Central memory CD8-positive, alpha-beta T cell (primary cell): Measurements from ENCODE around the gene PCBD1.

Experiments used
- ATAC-seq: fragments of 150-1000 bp; cut with Tn5 transposase; replicated peaks from 2 replicates; pipeline ENCODE4 v1.10.0; 2022; ENCODE audit warnings: mild to moderate bottlenecking, moderate FRiP score, moderate number of reproducible peaks; ENCODE audit not compliant: poor library complexity, severe bottlenecking; ENCODE audit errors: extremely low read depth
- DNase-seq, 2 donors: peaks; one replicate each; pipeline ENCODE4 v3.0.0; 2021; ENCODE audit warnings: low spot score in 2 of 2
- H3K27ac Mint-ChIP-seq: one replicate; pipeline ENCODE4 v1.8.0; 2022; ENCODE audit warnings: low read depth, mild to moderate bottlenecking, moderate library complexity, mixed read lengths
- H3K27me3 Mint-ChIP-seq: one replicate; pipeline ENCODE4 v1.8.0; 2022; ENCODE audit warnings: mixed read lengths
- H3K36me3 Mint-ChIP-seq: one replicate; pipeline ENCODE4 v1.8.0; 2022; ENCODE audit warnings: mild to moderate bottlenecking, moderate library complexity, mixed read lengths; ENCODE audit not compliant: insufficient read depth
- H3K4me1 Mint-ChIP-seq: one replicate; pipeline ENCODE4 v1.8.0; 2022; ENCODE audit warnings: mixed read lengths
- H3K4me3 Mint-ChIP-seq: one replicate; pipeline ENCODE4 v1.8.0; 2022; ENCODE audit warnings: mild to moderate bottlenecking, moderate library complexity, mixed read lengths
- H3K9me3 Mint-ChIP-seq: one replicate; pipeline ENCODE4 v1.8.0; 2022; ENCODE audit warnings: mixed read lengths

Gene PCBD1

GRCh38 chr10:70887804-70888800, at the start of gene PCBD1:
Gene PCBD1 (minus strand): TSS chr10:70888565. CDS start chr10:70888533, 32 bp downstream.
- Mint-ChIP-seq H3K27me3 (no peaks in the 10 kb centered on the region), H3K9me3 (no peaks in the 10 kb centered on the region), H3K4me1 (peaks cover 6% of the 10 kb centered on the region), H3K27ac (peak within 1 kb of the TSS; percentile 91), H3K36me3 (peaks cover 16% of the 10 kb centered on the region), H3K4me3 (peak within 1 kb of the TSS; percentile 81)
- DNase-seq (peak; percentile 49 to 57), ATAC-seq (peak; percentile 91)

GRCh38 chr10:70937661-70938060, 49.3 kb upstream of the PCBD1 start:
- H3K27me3 Mint-ChIP-seq: peaks cover 18% of the 10 kb centered on the region
- H3K27ac Mint-ChIP-seq: no peak overlapping the region
- ATAC-seq (no peak), DNase-seq (no peak)
- no peaks in the 10 kb centered on the region for H3K36me3 Mint-ChIP-seq
- no peaks in the 10 kb centered on the region for H3K4me1 Mint-ChIP-seq
- no peak overlapping the region for H3K4me3 Mint-ChIP-seq
- H3K9me3 Mint-ChIP-seq: no peaks in the 10 kb centered on the region

DNA sequence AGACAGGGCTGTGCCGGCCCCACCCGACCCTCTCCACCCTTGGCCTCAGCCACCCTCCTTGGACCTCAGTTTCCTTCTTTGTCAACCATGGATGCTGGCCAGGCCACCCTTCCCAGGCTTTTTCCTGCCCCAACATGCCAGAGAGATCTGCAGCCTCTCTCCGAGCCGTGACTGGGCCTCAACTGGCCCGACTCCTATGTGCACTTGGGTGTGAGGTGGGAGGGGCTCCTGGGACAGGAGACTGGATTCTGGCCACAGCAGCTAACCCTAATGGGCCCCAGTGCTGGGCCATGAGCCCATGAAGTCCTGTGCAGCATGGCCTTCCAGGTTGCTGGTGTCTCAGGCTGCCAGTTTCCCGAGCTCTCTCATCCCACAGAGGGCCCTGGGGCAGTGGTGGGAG, 47.7 kb upstream of the PCBD1 start:
- Mint-ChIP-seq H3K27ac (no peak overlapping the region), H3K4me3 (no peak overlapping the region), H3K36me3 (no peaks in the 10 kb centered on the region), H3K4me1 (no peaks in the 10 kb centered on the region), H3K27me3 (peaks cover 18% of the 10 kb centered on the region), H3K9me3 (no peaks in the 10 kb centered on the region)
- DNase-seq: no peak
- ATAC-seq: no peak

DNA sequence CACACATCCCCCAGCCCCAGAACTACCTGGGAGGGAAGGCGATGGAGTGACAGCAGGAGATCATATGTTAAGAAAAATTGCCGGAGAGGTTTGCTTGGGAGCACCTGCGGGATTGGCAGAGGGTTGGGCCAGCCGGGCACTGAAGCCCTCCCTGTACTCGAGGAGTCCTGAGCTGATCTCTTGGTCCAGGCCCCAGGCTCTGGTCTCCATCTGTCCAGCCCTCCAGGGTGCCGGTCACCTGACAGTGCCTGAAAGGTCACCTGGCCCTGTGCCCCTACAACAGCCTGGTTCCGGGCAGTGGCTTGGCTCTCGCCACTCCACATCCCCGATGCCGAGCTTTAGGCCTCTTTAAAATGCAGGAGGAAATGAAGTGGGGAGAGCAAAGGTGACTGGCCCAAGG, 47.3 kb upstream of the PCBD1 start:
- peaks cover 15% of the 10 kb centered on the region for H3K27me3 Mint-ChIP-seq
- DNase-seq: no peak
- no peaks in the 10 kb centered on the region for H3K4me1 Mint-ChIP-seq
- no peaks in the 10 kb centered on the region for H3K9me3 Mint-ChIP-seq
- no peaks in the 10 kb centered on the region for H3K36me3 Mint-ChIP-seq
- H3K27ac Mint-ChIP-seq: no peak overlapping the region
- ATAC-seq: no peak
- no peak overlapping the region for H3K4me3 Mint-ChIP-seq

DNA sequence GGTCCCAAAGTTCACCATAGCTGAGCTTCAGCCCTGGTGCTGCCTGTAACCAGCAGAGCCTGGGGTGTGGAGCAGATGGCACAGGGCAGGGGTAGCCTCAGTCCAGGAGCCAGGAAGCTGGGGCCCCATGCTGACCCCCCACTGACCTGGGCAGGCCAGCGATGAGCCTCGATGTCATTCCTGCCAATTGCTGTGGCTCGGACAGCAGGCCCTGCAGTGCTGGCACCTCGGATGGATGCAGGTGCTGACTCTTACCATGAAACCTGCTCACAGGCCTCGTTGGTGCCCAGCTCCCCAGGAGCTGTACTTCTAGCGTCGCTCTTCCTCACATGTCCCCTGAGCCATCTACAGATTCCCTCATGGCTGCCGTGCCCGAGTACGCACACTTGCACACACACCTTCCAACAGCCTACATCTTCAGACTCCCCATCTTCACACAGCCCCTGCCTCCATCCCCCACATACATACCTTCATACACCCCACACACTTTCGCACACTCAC, 46.8 kb upstream of the PCBD1 start:
- ATAC-seq (no peak), DNase-seq (no peak)
- Mint-ChIP-seq H3K27me3 (peaks cover 11% of the 10 kb centered on the region), H3K27ac (no peak overlapping the region), H3K4me1 (no peaks in the 10 kb centered on the region), H3K4me3 (no peak overlapping the region), H3K36me3 (no peaks in the 10 kb centered on the region), H3K9me3 (no peaks in the 10 kb centered on the region)

DNA sequence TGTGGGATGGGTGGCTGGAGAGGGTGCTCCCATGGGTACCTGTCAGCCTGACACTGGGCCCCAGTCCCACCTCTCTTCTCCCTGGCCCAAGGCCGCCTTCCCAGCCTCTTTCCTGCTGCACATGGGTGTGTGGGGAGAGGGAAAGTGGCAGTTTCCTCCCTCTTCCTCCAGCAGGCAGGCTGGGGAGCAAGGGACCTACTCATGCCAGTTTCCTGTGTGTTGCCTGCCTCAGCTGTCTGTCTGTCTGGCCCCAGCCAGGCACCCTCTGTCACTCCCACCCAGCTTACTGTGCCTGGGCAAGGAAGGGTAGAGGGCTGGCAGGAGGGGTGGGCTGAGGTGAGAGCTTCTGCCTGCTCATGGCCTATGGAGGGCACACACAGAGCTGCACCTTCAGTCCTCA, 46.3 kb upstream of the PCBD1 start:
- H3K4me1 Mint-ChIP-seq: no peaks in the 10 kb centered on the region
- H3K4me3 Mint-ChIP-seq: no peak overlapping the region
- no peak overlapping the region for H3K27ac Mint-ChIP-seq
- H3K9me3 Mint-ChIP-seq: no peaks in the 10 kb centered on the region
- H3K36me3 Mint-ChIP-seq: no peaks in the 10 kb centered on the region
- ATAC-seq (no peak), DNase-seq (no peak)
- peaks cover 6% of the 10 kb centered on the region for H3K27me3 Mint-ChIP-seq

DNA sequence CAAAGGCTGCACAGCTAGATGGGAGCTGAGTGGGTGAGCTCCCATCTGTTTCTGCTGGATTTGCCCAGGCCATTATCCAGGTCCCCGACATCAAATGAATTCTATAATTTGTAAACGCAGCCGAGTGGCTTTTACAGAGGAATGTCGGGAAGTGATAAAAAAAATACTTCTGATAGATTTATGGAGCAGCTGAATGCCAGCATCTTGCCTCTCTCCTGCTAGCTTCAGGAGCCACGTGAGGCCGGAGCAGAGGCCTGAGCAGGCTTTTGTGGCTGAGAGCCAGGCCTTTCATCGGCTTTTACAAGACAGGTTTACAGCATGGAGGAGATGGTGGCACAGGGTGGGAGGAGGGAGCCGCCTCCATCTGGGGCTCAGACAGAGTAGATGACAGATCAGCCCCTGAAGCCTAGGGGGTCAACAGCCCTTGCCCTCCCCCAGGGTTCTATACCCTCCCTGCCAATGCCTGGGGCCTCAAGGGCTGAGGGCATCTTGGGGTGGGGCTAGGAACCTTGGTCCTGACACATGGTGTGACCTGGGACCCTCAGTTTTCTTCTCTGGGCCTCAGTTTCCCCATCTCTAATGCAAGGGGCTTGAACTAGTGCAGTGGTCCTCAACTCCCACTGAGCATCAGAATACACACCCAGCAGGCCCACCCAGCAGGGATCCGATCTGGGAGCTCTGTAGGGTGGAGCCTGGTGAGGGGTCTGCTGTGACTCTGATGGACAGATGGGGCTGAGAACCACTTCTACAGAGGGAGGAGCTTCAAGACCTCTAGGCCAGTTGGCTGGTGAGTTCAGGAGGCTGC, 44.2 kb upstream of the PCBD1 start:
- H3K4me1 Mint-ChIP-seq: no peaks in the 10 kb centered on the region
- H3K9me3 Mint-ChIP-seq: no peaks in the 10 kb centered on the region
- ATAC-seq (no peak), DNase-seq (no peak)
- H3K27ac Mint-ChIP-seq: no peak overlapping the region
- H3K4me3 Mint-ChIP-seq: no peak overlapping the region
- H3K36me3 Mint-ChIP-seq: no peaks in the 10 kb centered on the region
- no peaks in the 10 kb centered on the region for H3K27me3 Mint-ChIP-seq

GRCh38 chr10:70931168-70931815, 42.9 kb upstream of the PCBD1 start:
- DNase-seq (no peak), ATAC-seq (no peak)
- Mint-ChIP-seq H3K27ac (no peak overlapping the region), H3K9me3 (no peaks in the 10 kb centered on the region), H3K4me3 (no peak overlapping the region), H3K27me3 (no peaks in the 10 kb centered on the region), H3K4me1 (no peaks in the 10 kb centered on the region), H3K36me3 (no peaks in the 10 kb centered on the region)

DNA sequence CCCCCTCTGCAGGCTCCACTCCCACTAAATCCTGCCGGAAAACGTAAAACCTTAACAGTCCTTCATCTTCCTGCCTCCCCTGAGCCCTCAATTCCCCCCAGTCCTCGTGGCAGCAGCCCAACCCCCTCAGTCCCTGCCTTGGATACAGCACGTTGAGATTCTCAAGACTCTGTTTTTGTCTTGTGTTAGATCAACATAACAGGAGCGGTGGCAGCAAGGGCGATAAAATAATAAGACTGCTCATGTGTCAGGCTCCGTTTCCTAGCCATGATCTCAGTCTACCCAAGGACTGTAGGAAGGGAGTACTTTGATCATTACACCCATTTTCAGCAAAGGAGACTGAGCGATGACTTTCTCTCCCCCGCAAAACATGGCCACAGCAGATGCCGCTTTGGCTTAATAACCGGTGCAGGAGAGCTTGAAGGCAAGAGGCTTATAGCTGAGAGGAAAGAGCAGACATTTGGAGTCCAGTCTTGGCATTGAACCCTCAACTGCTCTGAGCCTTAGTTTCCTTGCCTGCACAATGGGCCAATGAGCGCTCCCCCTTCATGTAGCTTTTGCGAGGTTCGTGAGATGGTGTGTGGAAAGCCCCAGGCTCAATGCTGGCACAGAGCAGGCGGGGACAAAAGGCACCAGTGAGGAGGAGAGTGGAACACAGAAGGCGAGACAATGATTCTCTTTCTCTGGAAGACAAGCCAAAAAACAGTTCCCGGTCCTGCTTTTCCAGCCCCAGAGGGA, 42.1 kb upstream of the PCBD1 start:
- Mint-ChIP-seq H3K4me3 (no peak overlapping the region), H3K36me3 (no peaks in the 10 kb centered on the region), H3K4me1 (peaks cover 2% of the 10 kb centered on the region), H3K27ac (no peak overlapping the region), H3K27me3 (peaks cover 2% of the 10 kb centered on the region), H3K9me3 (no peaks in the 10 kb centered on the region)
- no peak for DNase-seq
- no peak for ATAC-seq

- DNase-seq (no peak), ATAC-seq (no peak)
- Mint-ChIP-seq H3K27ac (no peak overlapping the region), H3K9me3 (no peaks in the 10 kb centered on the region), H3K36me3 (no peaks in the 10 kb centered on the region), H3K4me3 (no peak overlapping the region), H3K4me1 (peaks cover 7% of the 10 kb centered on the region), H3K27me3 (peaks cover 9% of the 10 kb centered on the region)
Measured at GRCh38 chr10:70928140-70928539, 39.8 kb upstream of the PCBD1 start.

DNA sequence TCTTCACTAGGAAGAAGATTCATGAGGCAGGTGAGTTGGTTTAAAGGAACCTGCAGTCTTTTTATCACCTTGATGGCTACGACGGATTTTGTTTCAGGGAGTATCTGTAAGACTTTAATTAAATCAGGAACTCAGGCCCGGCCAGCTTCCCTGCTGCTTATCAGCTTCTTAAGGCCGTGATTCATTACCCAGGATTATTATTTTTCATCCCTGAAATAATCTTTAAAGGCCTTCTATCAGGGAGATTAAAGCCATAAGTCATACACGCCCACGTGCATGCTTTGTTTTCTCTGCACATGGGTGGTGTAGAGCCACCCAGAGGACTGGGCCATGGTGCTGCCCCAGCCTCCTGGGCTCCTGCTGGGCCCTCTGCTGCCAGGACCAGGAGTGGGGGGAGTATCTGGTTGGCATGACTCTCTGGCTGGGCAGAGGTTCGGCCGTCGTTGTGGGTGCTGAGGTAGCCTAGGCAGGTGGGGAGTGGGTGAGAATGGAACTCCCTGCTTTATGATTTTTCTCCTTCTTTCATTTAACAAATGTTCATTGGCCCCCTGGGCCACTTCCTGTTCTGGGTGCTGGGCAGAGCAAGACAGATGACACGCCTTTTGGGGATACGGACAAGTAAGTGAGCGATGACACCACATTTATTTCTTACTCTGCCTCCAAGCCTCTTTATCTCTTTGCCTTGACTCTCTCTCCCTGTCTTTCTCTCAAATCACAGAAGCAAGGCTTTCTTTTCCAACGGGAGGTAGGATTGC, 39.0 kb upstream of the PCBD1 start:
- no peak for ATAC-seq
- DNase-seq: no peak
- Mint-ChIP-seq H3K36me3 (no peaks in the 10 kb centered on the region), H3K4me3 (no peak overlapping the region), H3K9me3 (no peaks in the 10 kb centered on the region), H3K27ac (peak overlapping the region; percentile 19), H3K27me3 (peaks cover 10% of the 10 kb centered on the region), H3K4me1 (peaks cover 7% of the 10 kb centered on the region)
